GM21526 (cell line): ENCODE measurements around the gene TEX19.

Experiments used
- ATAC-seq: cut with Tn5 transposase; IDR thresholded peaks from one replicate; pipeline ENCODE4 v1.9.1; 2021; ENCODE audit warnings: moderate library complexity; ENCODE audit not compliant: unreplicated experiment, low FRiP score

TEX19 gene, protein sequence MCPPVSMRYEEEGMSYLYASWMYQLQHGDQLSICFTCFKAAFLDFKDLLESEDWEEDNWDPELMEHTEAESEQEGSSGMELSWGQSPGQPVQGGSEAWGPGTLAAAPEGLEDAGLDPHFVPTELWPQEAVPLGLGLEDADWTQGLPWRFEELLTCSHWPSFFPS

DNA sequence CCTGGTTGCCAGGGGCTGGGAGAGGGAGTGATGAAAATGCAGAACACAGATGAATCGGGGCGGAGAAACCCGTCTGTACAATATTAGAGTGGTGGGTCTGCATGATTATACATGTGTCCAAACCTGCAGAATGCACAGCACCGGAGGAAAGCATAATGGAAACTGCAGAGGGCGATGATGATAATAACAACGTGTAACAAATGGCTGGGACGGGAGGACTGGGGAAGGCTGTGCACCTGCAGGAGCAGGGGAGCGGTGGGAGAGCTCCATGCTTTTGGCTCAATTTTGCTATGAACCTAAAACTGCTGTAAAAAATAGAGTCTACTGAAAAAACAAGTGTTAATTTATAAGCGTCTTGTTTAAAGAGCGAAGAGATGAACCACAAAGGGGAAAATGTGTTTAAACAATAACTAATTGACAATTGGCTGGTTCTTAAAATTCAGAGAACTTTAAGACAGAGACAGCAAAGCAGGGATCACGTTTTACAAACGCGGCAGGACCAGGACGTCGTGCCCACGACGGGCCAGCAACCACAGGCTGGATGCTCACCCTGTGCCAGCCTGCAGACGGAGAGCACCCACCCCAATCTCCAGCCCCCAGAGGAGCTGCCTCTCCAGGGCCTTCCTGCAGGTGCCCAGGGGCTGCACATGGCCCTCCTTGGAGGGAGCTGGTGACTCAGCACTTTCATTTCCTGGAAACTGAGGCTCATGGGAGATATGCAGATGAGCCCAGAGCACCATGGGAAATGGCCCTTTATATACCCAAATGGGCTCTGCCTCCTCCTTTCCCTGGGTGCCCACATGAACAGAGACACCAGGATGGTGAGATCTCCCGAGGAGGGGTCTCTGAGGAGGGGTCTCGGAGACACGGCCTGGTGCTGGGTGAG, at the start of gene TEX19:
TSS of gene TEX19 (plus strand) at position 783 of the 886 bp plus-strand sequence. CDS start 2,904 bp downstream, outside the sequence.
- no peak for ATAC-seq

DNA sequence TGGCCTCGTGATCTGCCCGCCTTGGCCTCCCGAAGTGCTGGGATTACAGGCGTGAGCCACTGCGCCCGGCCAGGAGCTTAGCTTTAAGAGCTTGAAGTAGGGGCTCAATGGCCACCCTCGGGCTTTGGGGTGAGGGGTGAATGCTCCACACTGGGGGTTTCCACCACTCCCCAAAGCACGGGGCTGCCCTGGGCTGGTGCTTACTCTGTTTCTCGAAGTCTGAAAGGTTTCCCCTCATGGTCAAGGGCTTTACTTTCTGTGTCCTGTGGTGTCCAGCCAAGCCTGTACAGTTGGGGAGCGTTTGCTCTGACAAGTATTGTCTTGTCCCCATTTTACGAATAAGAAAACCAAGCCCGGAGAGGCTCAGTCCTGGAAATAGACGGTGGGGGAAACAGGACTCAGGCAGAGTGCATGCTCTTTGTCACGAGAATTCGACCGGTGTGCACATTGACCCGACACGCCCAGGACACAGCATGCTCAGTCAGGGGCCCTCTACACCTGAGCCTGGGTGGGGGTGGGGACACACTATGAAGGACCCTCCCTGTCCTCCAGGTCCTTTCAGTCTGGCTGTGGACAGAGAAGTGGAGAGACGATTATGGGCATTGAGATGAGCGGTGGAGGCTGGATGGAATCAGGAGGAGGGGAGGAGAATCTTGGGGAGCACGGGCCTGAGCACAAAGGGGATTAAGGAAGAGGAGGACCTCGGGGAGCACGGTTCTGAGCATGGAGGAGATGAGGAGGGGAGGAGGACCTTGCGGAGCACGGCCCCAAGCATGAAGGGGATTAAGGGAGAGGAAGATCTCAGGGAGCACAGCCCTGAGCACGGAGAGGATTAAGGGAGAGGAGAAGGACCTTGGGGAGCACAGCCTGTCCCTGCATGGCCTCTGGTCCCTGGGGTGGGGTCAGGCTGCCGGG, 49.1 kb upstream of the TEX19 start:
- ATAC-seq: no peak

DNA sequence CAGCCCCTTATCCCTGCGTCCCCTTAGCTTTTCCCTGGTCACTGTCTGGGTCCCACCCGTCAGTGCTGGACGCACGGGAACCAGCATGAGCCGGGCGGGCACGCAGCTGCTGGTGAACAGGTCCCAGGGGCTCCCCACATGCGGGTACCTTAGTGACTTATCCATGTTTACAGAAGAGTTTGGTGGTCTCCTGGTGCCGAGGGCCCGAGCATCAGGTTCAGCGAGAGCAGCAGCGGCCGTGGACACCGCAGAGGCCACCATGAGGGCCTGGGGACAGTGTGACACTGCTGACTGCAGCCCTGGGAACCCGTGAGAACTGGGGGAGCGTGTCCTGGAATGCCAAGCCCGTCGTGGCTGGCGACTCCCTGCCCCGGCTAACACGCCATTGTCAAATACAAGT, 48.2 kb upstream of the TEX19 start:
- ATAC-seq: no peak

DNA sequence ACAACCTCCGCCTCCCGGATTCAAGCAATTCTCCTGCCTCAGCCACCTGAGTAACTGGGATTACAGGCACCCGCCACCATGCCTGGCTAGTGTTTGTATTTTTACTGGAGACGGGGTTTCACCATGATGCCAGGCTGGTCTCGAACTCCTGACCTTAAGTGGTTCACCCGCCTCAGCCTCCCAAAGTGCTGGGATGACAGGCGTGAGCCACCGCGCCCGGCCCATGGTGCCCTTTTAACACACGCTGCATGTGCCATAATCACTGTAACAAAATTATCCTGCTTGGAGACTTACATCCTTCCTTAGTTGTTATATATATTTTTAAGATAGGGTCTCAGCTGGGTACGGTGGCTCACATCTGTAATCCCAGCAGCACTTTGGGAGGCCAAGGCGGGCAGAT, 47.1 kb upstream of the TEX19 start:
- no peak for ATAC-seq

DNA sequence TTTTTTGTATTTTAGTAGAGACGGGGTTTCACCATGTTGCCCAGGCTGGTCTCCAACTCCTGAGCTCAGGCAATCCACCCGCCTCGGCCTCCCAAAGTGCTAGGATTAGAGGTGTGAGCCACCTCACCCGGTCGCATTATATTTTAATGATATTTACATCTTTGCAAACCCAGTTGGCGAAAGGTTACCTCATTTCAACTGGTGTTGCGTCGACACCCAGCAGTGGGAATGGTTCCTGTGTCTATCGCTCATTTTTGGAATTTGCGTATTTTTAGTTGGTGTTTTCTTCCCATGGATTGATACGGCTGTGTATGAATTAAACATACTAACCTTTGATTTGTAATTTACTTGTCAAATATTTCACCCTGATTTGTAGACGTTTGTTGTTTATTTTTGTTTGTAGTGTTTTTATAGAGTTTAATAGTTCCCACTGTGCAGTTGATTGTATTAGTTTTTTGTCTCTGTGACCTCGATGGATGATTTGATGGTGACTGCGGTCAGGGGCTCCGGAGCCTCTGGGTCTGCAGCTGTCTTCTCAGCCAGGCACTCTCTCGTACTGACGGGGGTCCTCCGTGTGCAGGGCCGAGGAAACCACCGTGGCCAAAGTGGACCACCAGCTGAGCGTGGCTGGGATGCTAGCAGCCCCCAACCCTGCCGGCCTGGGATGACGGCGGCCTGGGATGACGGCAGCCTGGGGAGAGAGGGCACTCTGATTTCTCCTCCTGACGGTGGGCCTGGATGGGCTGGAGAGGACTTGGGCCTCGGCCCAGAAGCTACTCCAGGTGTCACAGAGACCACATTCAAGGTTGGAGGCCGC, 45.6 kb upstream of the TEX19 start:
- no peak for ATAC-seq

DNA sequence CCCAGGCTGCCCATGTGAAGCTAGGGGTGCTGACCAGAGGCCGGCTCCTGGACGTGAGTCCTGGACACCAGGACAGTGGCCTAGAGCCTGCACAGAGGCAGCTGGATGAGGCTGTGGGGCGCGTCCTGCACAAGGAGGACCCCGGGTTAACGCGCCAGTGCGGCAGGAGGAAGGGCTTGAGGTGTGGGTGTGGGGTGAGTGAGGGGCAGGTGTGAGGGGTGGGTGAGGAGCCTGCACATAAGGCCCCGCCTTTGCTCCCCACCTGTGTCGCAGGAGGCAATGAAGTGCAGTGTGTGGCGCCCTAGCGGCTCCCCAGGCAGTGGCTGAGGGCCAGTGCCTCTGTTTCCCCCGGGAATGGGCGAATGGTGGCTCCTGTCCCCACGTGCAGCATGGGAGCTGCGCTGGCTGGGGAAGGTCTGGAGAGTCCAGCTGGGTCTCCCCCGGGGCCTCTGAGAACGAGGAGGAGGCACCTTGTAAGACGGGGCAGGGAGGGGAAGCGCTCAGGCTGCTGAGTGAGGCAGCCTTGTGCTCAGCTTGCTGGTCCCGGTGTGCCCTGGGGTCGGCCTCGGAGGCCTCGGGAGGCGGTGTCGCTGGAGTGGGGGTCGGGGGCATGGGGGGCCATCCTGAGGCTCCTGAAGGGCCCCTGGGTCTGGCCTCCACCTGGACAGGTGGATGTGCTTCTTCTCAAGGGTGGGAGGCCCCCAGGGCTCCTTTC, 44.9 kb upstream of the TEX19 start:
- ATAC-seq: no peak

DNA sequence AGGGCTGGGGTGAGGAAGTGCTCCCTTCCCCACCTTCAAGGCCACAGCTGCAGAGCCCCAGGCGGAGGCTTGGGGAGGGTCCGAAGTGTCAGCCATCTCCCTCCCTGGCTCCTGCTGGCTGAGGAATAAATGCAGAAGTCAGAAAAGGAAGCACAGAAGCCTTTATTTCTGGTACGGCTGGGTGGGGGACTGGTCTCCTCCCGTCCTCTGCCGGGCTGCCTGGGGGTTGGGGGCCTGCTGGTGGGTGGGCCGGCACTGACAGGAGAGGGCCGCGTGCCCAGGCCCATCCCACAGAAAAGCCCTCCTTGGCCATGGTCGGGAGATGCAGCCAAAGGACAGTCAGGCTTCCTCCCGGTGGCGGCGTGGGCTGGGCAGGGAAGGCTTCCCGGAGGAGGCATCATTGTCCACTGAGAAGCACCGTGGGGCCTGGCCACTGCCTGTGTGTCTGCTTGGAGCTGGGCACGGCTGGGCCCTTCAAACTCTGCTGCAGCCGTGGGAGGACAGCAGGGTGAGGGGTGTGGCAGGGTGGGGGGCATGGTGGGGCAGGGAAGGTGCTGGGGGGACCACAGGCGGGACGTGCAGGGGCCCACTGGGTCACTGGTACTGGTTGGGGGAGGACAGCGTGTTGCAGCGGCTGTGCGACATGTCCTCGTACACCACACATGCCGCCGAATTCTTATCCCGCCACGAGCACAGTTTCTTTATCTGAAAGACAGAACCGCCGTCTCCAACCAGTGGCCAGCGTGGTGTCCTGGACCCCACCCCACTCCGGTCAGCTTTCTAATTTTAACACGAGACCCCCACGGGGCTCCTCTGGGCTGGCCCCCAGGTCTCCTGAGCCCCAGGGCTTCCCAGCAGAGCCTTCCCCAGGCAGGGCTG, 44.1 kb upstream of the TEX19 start:
- no peak for ATAC-seq

DNA sequence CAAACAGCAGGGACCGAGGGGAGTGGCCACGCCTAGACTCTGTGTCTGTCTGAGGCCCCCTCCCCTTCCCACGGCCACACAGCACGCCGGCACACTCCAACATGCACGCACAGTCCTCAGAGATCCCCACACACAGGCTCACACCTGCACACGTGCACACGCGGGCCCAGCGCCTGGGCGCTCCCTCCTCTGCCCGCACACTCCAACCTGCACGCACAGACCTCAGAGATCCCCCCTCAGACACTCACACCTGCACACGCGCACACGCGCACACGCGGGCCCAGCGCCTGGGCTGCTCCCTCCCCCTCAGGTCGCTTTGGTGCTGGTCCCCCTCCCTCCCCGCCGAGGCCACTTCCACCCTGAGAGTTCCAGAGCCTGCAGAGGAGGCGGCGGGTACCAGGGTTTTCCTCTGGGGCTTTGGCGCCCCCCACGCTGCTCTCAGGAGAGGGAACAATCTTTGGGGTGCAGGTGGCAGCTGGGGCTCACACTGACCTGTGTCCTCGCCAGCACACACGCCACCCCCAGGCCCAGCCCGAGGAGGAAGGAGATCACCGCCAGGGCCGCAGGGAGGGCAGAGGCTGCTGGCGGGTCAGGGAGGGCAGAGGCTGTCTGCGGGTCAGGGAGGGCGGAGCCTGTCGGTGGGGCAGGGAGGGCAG, 43.2 kb upstream of the TEX19 start:
- ATAC-seq: no peak

DNA sequence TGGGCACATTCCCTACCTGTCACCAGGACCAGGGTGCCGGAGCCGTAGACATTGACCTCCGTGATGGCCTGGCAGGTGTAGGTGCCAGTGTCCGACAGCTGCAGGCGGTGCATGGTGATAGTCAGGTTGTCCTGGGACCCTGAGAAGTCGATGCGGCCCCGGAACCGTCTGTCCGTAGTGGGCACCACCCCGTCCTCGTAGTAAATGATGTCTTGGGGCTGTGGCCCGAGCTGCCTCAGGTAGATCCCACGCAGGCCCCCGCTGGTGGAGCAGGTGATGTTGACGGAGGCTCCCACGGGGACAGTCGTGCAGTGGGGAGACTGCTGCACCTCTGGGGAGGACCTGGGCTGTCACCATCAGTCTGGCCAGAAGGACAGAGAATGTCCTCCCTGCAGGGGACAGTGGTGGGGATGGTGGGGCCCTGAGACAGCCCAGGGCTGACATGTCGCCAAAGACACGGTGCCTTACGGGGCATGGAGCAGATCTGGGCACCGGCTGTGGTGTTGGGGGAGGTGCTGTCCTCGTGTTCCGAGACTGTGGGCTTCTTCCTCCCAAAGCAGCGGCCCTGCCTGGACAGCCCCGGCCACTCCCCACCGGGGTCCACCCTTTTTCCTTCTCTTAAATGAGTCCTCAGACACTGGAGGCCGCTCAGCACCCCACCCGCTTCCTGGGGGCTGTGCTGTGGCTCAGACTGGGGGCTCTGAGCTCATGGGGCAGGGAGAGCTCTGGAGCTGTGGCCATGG, 42.2 kb upstream of the TEX19 start:
- no peak for ATAC-seq

DNA sequence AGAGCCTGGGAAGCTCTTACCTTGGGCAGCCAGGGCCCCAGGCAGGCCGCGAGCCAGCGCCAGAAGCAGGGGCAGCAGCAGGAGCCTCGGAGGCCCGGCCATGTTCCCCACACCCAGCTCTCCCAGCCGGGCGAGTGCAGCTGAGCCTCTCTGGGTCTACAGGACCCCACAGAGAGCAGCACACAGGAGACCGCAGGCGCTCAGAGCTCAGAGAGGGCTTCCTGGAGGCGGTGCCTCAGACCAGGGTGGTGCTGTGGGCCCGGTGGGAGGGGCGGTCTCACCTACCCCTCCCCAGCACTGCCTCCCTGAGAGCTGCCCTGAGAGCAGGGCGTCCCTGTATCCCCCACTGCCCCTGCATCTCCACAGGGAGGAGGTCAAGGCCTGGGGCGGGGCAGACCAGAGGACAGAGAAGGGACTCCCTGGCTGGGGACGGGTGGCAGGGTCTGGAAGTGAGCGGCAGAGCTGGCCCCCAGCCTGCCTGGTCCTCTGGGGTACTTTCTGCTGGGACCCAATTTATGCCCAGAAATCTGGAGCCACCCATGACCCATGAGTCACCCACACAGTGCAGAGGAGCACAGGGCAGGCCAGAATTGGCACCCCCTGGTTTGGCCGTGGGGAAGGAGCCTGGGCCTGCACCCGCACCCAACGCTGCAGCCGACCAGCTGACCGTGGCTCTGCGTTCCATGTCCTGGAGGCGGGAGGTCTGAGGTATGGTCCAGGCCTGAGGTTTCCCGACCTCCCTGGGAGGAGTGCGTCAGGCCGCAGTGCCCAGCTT, 41.5 kb upstream of the TEX19 start, which contains the start of gene CD7:
TSS of gene CD7 (minus strand) at position 215 of the 775 bp plus-strand sequence. CDS start at position 102, 113 bp downstream.
- ATAC-seq: no peak

DNA sequence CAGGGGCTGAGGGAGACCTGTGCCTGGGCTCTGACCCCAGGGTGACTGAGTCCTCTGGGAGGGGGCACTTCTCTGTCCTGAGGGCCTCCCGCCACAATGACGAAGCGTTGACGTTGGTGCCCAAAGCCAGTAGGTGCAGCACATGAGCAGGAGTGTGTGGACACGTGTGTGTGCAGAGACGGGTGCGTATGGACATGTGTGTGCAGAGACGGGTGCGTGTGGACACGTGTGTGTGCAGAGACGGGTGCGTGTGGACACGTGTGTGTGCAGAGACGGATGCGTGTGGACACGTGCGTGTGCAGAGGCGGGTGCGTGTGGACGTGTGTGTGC, 40.9 kb upstream of the TEX19 start:
- ATAC-seq: no peak

DNA sequence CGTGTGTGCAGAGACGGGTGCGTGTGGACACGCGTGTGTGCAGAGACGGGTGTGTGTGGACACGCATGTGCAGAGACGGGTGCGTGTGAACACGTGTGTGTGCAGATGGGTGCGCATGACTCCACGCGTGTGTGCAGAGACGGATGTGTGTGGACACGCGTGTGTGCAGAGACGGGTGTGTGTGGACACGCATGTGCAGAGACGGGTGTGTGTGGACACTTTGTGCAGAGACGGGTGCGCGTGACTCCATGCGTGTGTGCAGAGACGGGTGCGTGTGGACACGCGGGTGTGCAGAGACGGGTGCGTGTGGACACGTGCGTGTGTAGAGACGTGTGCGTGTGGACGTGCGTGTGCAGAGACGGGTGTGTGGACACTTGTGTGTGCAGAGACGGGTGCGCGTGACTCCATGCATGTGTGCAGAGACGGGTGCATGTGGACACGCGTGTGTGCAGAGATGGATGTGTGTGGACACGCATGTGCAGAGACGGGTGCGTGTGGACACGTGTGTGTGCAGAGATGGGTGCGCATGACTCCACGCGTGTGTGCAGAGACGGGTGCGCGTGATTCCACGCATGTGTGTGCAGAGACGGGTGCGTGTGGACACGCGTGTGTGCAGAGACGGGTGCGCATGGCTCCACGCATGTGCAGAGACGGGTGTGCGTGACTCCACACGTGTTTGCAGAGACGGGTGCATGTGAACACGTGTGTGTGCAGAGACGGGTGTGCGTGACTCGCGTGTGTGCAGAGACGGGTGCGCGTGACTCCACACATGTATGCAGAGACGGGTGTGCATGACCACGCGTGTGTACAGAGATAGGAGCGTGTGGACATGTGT, 40.1 kb upstream of the TEX19 start:
- ATAC-seq: no peak

DNA sequence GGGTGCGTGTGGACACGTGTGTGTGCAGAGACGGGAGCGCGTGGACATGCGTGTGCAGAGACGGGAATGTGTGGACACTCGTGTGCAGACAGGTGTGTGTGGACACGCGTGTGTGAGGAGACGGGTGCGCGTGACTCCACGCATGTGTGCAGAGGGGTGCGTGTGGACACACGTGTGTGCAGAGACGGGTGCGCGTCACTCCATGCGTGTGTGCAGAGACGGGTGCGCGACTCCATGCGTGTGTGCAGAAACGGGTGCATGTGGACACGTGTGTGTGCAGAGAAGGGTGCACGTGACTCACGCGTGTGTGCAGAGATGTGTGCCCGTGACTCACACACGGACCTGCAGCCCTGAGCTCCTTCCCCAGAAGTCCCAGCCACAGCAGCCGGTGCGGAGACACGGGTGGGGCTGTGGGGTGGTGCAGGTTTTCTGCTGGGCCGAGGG, 39.4 kb upstream of the TEX19 start:
- ATAC-seq: no peak

DNA sequence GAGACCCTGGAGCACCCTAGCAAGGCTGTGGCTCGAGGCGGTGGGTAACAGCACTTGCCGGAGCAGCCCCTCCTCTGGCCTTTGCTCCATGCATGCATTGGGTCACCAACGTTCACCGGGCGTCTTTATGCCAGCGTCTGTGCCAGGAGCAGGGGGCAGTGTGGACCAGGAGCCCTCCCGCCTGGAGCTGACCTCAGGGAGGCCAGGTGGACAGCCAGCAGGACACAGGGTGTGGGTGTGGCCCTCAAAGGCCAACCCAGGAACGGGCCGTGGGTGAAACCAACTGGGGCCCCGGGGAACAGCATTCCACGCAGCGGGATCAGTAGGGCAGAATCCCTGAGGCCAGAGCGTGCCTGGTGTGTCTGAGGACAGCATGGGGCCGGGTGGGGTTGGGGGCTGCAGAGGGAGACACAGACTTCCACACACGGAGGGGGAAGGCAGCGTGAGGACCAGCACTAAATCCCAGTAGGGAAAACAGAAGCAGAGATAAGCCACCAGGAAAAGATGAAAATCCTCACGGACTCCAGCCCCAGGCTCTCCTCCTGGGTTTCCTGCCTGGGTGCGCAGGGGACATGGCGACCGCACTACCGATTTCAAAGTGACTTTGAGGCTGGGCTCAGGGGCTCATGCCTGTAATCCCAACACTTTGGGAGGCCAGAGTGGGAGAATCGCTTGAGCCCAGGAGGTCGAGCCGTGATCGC, 38.8 kb upstream of the TEX19 start:
- ATAC-seq: no peak
